ENCODE measurements around the gene CERS5.

Gene CERS5

DNA sequence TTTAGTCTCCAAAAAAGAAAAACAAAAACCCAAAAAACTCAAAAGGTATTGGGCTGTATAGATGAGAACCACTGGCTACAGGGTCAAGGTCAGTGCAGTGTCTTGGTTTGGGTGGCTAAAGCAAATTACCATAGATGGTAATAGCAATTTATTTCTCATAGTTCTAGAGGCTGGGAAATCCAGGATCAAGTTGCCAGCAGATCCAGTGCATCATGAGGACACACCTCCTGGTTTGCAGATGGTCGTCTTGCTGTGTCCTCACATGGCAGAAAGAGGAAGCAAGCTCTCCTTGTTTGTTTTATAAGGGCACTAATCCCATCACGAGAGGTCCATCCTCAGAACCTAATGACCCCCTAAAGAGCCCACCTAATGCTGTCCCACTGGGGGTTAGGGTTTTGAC, 44.0 kb downstream of the CERS5 start:
- no peak for DNase-seq

DNA sequence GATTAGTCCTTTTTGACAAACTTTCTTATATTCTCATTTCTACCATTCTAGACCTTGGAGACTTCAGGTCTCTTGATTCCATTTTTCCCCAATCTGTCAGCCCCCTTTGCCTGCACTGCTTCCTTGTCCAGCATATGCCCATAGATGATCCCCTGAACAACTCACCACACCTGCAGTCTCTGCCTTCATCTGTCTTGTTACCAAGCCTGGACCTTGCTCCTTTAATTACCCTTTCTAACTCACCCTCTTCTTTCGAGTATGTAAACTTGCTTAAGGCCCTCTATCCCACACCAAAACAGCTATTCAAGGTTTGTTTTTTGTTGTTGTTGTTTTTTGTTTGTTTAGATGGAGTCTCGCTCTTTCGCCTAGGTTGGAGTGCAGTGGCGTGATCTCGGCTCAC, 45.5 kb downstream of the CERS5 start:
- no peak for DNase-seq

GRCh38 chr12:50120953-50121352, 46.2 kb downstream of the CERS5 start:
- no peak for DNase-seq

DNA sequence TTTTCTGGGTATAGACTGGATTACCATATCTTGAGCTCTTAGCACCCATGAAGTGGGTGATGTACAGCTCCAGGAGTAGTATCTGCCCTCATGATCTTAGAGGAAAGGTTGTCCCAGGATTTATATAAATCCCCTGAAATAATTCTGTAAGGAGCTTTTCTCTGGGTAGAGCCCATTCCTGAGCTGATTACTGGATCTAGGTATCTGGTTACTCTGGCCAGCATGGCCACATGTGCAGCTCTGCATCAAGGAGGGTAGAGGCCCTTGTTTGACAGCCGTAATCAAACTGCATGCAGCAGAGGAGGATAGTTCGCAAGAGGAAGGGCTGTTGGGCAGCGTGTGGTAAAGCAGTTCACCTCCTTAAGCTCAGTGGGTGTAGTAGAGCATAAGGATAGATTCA, 46.6 kb downstream of the CERS5 start:
- no peak for DNase-seq

GRCh38 chr12:50119387-50119786, 47.8 kb downstream of the CERS5 start:
- no peak for DNase-seq

- no peak for DNase-seq
Observed at GRCh38 chr12:50117057-50117622, 50.0 kb downstream of the CERS5 start.

- DNase-seq: no peak
Observed at GRCh38 chr12:50112456-50113218, 54.5 kb downstream of the CERS5 start.

GRCh38 chr12:50111693-50112455, 55.3 kb downstream of the CERS5 start, which contains the start of gene COX14:
Gene COX14 (plus strand): TSS chr12:50112236. CDS start chr12:50120044, 7,808 bp downstream.
- peak; percentile 96 for DNase-seq

GRCh38 chr12:50111395-50111692, 55.8 kb downstream of the CERS5 start:
- DNase-seq: no peak

- DNase-seq: no peak
Observed at GRCh38 chr12:50110762-50111351, 56.3 kb downstream of the CERS5 start.

GRCh38 chr12:50110127-50110761, 56.9 kb downstream of the CERS5 start:
- no peak for DNase-seq

DNA sequence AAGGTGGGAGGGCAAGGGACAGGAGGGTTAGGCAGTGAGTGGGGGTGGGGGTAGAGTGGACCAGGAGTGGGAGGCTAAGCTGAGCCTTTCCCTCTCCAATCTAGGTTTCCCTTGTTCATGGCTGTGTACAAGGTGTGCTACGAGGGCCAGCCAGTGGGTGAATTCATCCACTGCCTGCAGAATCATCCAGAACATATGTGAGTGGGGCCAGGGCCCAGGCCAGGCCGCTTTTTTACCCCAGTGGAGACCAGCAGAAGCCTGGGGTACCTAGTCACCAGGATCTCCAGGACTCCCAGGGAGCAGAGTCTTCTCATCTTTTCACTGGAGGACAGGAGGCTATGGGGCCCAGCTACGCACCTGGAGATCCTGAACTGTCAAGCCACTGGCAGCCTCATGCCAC, 57.9 kb downstream of the CERS5 start:
- DNase-seq: no peak

DNA sequence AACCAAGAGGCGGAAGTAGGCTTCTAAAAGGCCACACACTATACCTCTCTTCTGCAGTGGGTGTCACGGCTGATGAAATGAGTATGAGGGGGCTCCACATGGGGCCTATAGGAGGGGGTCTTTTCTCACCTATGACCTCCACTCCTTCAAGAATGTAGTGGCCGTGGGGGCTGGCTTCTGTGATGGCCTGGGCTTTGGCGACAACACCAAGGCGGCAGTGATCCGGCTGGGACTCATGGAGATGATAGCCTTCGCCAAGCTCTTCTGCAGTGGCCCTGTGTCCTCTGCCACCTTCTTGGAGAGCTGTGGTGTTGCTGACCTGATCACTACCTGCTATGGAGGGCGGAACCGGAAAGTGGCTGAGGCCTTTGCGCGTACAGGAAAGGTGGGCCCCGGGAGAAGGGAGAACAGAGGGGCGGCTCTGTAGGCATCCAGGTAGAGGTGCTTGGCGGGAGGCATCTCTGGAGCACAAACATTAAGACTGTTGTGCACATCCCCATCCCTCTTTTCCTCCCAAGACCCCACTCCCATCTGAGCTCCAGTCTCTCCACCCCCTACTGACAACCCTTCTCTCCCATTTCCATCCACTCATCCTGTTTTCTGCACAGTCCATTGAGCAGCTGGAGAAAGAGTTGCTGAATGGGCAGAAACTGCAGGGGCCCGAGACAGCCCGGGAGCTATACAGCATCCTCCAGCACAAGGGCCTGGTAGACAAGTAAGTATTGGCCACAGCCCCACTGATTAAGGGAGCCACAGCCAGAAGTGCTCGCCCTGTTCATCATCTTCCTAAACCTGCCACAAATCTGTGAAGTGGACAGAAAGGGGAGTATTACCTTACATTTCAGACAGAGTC, 59.5 kb downstream of the CERS5 start:
- no peak for DNase-seq

- DNase-seq: no peak
Observed at GRCh38 chr12:50106907-50107306, 60.3 kb downstream of the CERS5 start.

- DNase-seq: no peak
Observed at GRCh38 chr12:50105913-50106450, 61.2 kb downstream of the CERS5 start.

DNA sequence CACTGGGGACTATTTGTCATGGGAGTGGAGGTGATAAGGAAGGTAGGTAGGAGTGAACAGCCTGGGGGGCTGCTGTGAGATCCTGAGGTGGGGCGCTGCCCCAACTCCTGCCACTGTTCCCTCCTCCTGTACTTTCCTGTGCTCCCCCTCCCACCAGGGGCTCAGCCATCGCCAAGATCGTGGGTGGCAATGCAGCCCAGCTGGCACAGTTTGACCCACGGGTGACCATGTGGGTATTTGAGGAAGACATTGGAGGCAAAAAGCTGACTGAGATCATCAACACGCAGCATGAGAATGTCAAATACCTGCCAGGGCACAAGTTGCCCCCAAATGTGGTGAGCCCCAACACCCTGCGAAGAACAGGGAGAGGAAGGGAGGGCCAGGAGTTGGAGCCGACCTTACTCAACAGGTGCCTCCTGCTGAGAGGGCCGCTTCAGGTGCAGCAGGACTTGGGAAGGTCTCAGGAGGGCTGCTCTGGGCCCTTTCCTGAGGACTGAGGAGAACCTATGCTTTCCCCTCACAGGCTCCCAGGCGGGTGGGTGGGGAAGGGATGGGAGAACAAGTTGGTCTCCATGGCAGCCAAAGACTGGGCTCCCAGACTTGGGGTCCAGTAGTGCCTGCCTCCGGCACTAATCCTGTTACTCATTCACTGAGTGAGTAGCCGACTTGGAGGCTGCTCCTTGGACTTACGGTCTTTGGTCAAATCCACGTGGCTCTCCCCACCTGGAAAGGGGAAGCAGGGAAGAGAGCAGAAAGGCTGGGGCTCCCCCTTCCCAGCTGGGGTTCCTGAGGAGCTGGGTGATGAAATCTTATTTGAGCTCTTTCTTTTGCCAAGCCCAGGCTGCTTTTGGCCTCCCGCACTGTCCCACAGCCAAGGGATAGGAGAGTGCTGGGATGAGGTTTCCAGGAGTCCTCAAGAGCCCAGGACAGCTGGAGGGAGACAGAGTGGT, 62.5 kb downstream of the CERS5 start:
- DNase-seq: no peak

DNA sequence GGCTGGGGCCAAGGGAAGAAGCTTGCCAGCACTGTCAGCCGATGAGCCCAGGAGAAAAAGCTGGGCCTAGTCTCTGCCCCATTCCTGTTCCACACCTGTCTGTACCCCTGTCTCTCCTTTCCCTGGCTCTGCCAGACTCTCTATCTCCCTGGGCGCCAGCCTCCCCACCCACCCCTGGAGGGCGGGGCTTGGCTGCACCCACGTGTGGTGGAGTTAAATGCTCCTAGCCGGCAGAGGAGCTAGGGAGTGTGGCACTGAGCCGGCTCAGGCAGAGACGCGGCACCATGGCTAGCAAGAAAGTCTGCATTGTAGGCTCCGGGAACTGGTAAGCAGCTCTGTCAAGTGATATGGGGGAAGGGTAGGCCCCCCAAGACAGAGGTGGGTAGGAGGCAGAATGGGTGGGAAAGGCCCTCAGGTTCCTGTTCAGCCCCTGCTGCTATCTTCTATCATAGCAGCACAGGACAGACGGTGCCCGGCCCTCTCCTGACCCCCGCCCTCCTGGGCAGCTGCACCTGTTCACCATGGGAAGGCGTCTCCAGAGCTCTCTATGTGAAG, 63.3 kb downstream of the CERS5 start, which contains the start of gene GPD1:
TSS of gene GPD1 (plus strand) at position 242 of the 555 bp plus-strand sequence. CDS start at position 285, 43 bp downstream.
- no peak for DNase-seq

GRCh38 chr12:50103351-50103750, 63.8 kb downstream of the CERS5 start:
- no peak for DNase-seq

- no peak for DNase-seq
Observed at GRCh38 chr12:50102646-50103309, 64.4 kb downstream of the CERS5 start.

DNA sequence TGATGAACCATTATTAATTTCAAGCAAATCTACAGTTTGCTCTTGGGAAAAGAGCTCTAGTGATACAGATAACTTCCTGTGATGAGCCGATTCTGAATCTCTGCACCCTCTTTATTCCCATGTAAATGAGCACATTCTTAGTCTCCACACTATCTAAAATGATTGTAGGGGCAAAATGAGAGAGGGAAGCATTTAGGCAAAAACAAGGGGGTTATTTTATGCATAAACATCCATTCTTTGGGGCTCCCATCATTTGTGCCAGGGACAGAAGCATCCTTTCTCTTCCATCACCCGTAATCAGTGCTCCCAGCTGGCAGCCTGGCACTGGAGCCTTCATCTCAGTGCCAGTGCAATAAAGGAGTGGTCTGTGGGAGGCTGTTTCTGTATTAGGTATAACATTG, 65.0 kb downstream of the CERS5 start:
- no peak for DNase-seq

Data from activated gamma-delta T cell (primary cell).